CD8-positive, alpha-beta memory T cell (primary cell): ENCODE measurements around the gene PELI1. TPM values are rescaled to one million over a fixed set of nuclear protein-coding genes. Genes with fewer than 3 reads are reported as not detected.

Experiments used
- CTCF ChIA-PET: fragments of 350-600 bp; sonication (Branson Sonifier 250); formaldehyde crosslinking; loops from one replicate; lab custom pipeline; 2021; ENCODE audit warnings: antibody characterized with exemption; lab: Charles Lee
- POLR2A ChIA-PET: fragments of 350-600 bp; sonication (Branson Sonifier 250); formaldehyde crosslinking; loops from one replicate; lab custom pipeline; 2021; ENCODE audit warnings: antibody characterized with exemption; lab: Charles Lee
- DNase-seq, 5 donors: peaks; one replicate each; pipeline versions ENCODE4 v3.0.0 to v3.0.0-alpha.2; 2020 to 2022; ENCODE audit warnings: mixed read lengths in 1 of 5
- H3K27ac ChIP-seq: one replicate; pipeline ENCODE4 v1.7.0; 2013; ENCODE audit warnings: low read depth, mild to moderate bottlenecking, low read length, moderate library complexity
- H3K27me3 ChIP-seq: 2 replicates; pipeline ENCODE4 v1.7.0; 2013; ENCODE audit warnings: low read length, mild to moderate bottlenecking; ENCODE audit not compliant: insufficient read depth, poor library complexity, severe bottlenecking
- H3K36me3 ChIP-seq: 2 replicates; pipeline ENCODE4 v1.7.0; 2013; ENCODE audit warnings: mild to moderate bottlenecking, low read length, moderate library complexity; ENCODE audit not compliant: insufficient read depth
- H3K4me1 ChIP-seq: 2 replicates; pipeline ENCODE4 v1.7.0; 2013; ENCODE audit warnings: mild to moderate bottlenecking, low read length, moderate library complexity; ENCODE audit not compliant: insufficient read depth
- H3K4me3 ChIP-seq: 2 replicates; pipeline ENCODE4 v1.7.0; 2013; ENCODE audit warnings: mild to moderate bottlenecking, low read length
- H3K9me3 ChIP-seq: 2 replicates; pipeline ENCODE4 v1.7.0; 2013; ENCODE audit warnings: mild to moderate bottlenecking, low read length
- H3K27ac Mint-ChIP-seq, 8 donors: one replicate each; pipeline ENCODE4 v1.8.0; 2020 to 2021; ENCODE audit warnings: mixed read lengths in 8 of 8, mild to moderate bottlenecking in 6 of 8, inconsistent platforms in 3 of 8, moderate library complexity in 3 of 8
- H3K27me3 Mint-ChIP-seq, 2 donors: one replicate each; pipeline ENCODE4 v1.8.0; 2020 to 2021; ENCODE audit warnings: mixed read lengths in 2 of 2, mild to moderate bottlenecking in 1 of 2, moderate library complexity in 1 of 2
- H3K36me3 Mint-ChIP-seq, 3 donors: one replicate each; pipeline ENCODE4 v1.8.0; 2020 to 2021; ENCODE audit warnings: mixed read lengths in 3 of 3, inconsistent platforms in 1 of 3, mild to moderate bottlenecking in 1 of 3
- H3K4me1 Mint-ChIP-seq, 3 donors: one replicate each; pipeline ENCODE4 v1.8.0; 2020 to 2021; ENCODE audit warnings: mixed read lengths in 3 of 3, inconsistent platforms in 1 of 3, mild to moderate bottlenecking in 1 of 3
- H3K4me3 Mint-ChIP-seq, 7 donors: one replicate each; pipeline ENCODE4 v1.8.0; 2020 to 2021; ENCODE audit warnings: mixed read lengths in 7 of 7, mild to moderate bottlenecking in 6 of 7, moderate library complexity in 4 of 7, inconsistent platforms in 2 of 7
- H3K9me3 Mint-ChIP-seq, 5 donors: one replicate each; pipeline ENCODE4 v1.8.0; 2020 to 2022; ENCODE audit warnings: mixed read lengths in 5 of 5, mild to moderate bottlenecking in 3 of 5, moderate library complexity in 2 of 5, inconsistent platforms in 1 of 5
- polyA plus RNA-seq: library from polyadenylated mRNA; unstranded; fragments of 300-500 nt; fragmentation: Illumina TruSeq; gene quantifications from one replicate; pipeline ENCODE4 v1.2.3, GENCODE V29; 2021
- total RNA-seq, 2 experiments: library from RNA; stranded (reverse); gene quantifications; one replicate each; pipeline ENCODE4 v1.2.3, GENCODE V29; 2021

Gene PELI1
- total and polyA plus RNA-seq, 3 experiments from 2014 or later = 4.7 to 25.5 (median 23.2) TPM

GRCh38 chr2:64179582-64180321 is 35.5 kb upstream of the PELI1 start:
- Histone ChIP-seq H3K36me3 (no peaks in the 10 kb centered on the region), H3K4me3 (no peak overlapping the region), H3K4me1 (no peaks in the 10 kb centered on the region), H3K9me3 (no peaks in the 10 kb centered on the region), H3K27ac (no peak overlapping the region), H3K27me3 (no peaks in the 10 kb centered on the region)
- H3K27me3 Mint-ChIP-seq = peaks cover 4 to 11% of the 10 kb centered on the region in 2 donors
- H3K36me3 Mint-ChIP-seq = no peaks in the 10 kb centered on the region
- no peaks in the 10 kb centered on the region for H3K4me1 Mint-ChIP-seq
- no peaks in the 10 kb centered on the region for H3K9me3 Mint-ChIP-seq
- DNase-seq = no peak
- no peak overlapping the region for H3K4me3 Mint-ChIP-seq
- POLR2A ChIA-PET = no interaction called here
- H3K27ac Mint-ChIP-seq = no peak overlapping the region
- CTCF ChIA-PET = interaction anchor here (1.6 kb wide), 1 partner anchor 9 kb away, joined by 5 read pairs; no protein-coding TSS in a partner anchor

- POLR2A ChIA-PET = no interaction called here
- H3K36me3 Mint-ChIP-seq = no peaks in the 10 kb centered on the region
Measured at GRCh38 chr2:64177315-64177714, 33.1 kb upstream of the PELI1 start.

GRCh38 chr2:64175419-64176197 is 31.4 kb upstream of the PELI1 start:
- CTCF ChIA-PET = interaction anchor here (1.0 kb wide), 1 partner anchor 17 kb away, joined by 3 read pairs; no protein-coding TSS in a partner anchor

More at GRCh38 chr2:64177315-64177714, 33.1 kb upstream of the PELI1 start:
- H3K27me3 Mint-ChIP-seq = peaks cover 3% of the 10 kb centered on the region in 2 donors
- no peak overlapping the region for H3K27ac ChIP-seq
- H3K4me3 ChIP-seq = no peak overlapping the region
- no peaks in the 10 kb centered on the region for H3K9me3 ChIP-seq
- H3K27me3 ChIP-seq = no peaks in the 10 kb centered on the region
- H3K4me1 Mint-ChIP-seq = no peaks in the 10 kb centered on the region
- no peak for DNase-seq
- CTCF ChIA-PET = no interaction called here
- no peak overlapping the region for H3K27ac Mint-ChIP-seq
- H3K9me3 Mint-ChIP-seq = no peaks in the 10 kb centered on the region
- no peak overlapping the region for H3K4me3 Mint-ChIP-seq
- H3K36me3 ChIP-seq = no peaks in the 10 kb centered on the region
- H3K4me1 ChIP-seq = no peaks in the 10 kb centered on the region

GRCh38 chr2:64173156-64174135 is 29.2 kb upstream of the PELI1 start:
- H3K36me3 ChIP-seq = no peaks in the 10 kb centered on the region
- Mint-ChIP-seq H3K27ac (no peak overlapping the region), H3K4me1 (no peaks in the 10 kb centered on the region), H3K27me3 (no peaks in the 10 kb centered on the region), H3K4me3 (no peak overlapping the region), H3K9me3 (no peaks in the 10 kb centered on the region), H3K36me3 (no peaks in the 10 kb centered on the region)
- no peak overlapping the region for H3K27ac ChIP-seq
- no peaks in the 10 kb centered on the region for H3K9me3 ChIP-seq
- H3K4me1 ChIP-seq = no peaks in the 10 kb centered on the region
- no peak for DNase-seq
- H3K27me3 ChIP-seq = no peaks in the 10 kb centered on the region
- CTCF ChIA-PET = no interaction called here
- no peak overlapping the region for H3K4me3 ChIP-seq
- POLR2A ChIA-PET = no interaction called here

More at GRCh38 chr2:64175419-64176197, 31.4 kb upstream of the PELI1 start:
- Histone ChIP-seq H3K9me3 (no peaks in the 10 kb centered on the region), H3K4me1 (no peaks in the 10 kb centered on the region), H3K27ac (no peak overlapping the region), H3K36me3 (no peaks in the 10 kb centered on the region), H3K4me3 (no peak overlapping the region), H3K27me3 (no peaks in the 10 kb centered on the region)
- no peak for DNase-seq
- Mint-ChIP-seq H3K27me3 (no peaks in the 10 kb centered on the region), H3K4me3 (no peak overlapping the region), H3K4me1 (no peaks in the 10 kb centered on the region), H3K9me3 (no peaks in the 10 kb centered on the region), H3K36me3 (no peaks in the 10 kb centered on the region), H3K27ac (peak overlapping the region in 1 of 8 donors; percentile 38)
- POLR2A ChIA-PET = no interaction called here

- H3K9me3 ChIP-seq = no peaks in the 10 kb centered on the region
- no peaks in the 10 kb centered on the region for H3K27me3 ChIP-seq
- no peak for DNase-seq
- Mint-ChIP-seq H3K4me1 (no peaks in the 10 kb centered on the region), H3K27ac (no peak overlapping the region), H3K27me3 (no peaks in the 10 kb centered on the region), H3K4me3 (no peak overlapping the region), H3K9me3 (no peaks in the 10 kb centered on the region), H3K36me3 (no peaks in the 10 kb centered on the region)
- no peaks in the 10 kb centered on the region for H3K36me3 ChIP-seq
- no peak overlapping the region for H3K27ac ChIP-seq
- POLR2A ChIA-PET = no interaction called here
- no peaks in the 10 kb centered on the region for H3K4me1 ChIP-seq
- CTCF ChIA-PET = no interaction called here
- no peak overlapping the region for H3K4me3 ChIP-seq
Measured at GRCh38 chr2:64168756-64169155, 24.5 kb upstream of the PELI1 start.

GRCh38 chr2:64168201-64168600 is 24.0 kb upstream of the PELI1 start:
- POLR2A ChIA-PET = no interaction called here
- no peak overlapping the region for H3K27ac Mint-ChIP-seq
- no peak overlapping the region for H3K4me3 Mint-ChIP-seq
- no peaks in the 10 kb centered on the region for H3K9me3 Mint-ChIP-seq
- H3K36me3 Mint-ChIP-seq = no peaks in the 10 kb centered on the region
- CTCF ChIA-PET = no interaction called here
- H3K27me3 Mint-ChIP-seq = no peaks in the 10 kb centered on the region
- DNase-seq = no peak
- H3K27ac ChIP-seq = no peak overlapping the region
- no peaks in the 10 kb centered on the region for H3K9me3 ChIP-seq
- no peak overlapping the region for H3K4me3 ChIP-seq
- no peaks in the 10 kb centered on the region for H3K27me3 ChIP-seq
- H3K4me1 ChIP-seq = no peaks in the 10 kb centered on the region
- H3K36me3 ChIP-seq = no peaks in the 10 kb centered on the region
- no peaks in the 10 kb centered on the region for H3K4me1 Mint-ChIP-seq

- Mint-ChIP-seq H3K9me3 (no peaks in the 10 kb centered on the region), H3K27ac (no peak overlapping the region), H3K4me1 (no peaks in the 10 kb centered on the region), H3K27me3 (no peaks in the 10 kb centered on the region), H3K36me3 (no peaks in the 10 kb centered on the region), H3K4me3 (no peak overlapping the region)
- DNase-seq = no peak
- ChIA-PET CTCF (no interaction called here), POLR2A (no interaction called here)
- Histone ChIP-seq H3K27me3 (no peaks in the 10 kb centered on the region), H3K36me3 (no peaks in the 10 kb centered on the region), H3K4me1 (no peaks in the 10 kb centered on the region), H3K4me3 (no peak overlapping the region), H3K27ac (no peak overlapping the region), H3K9me3 (no peaks in the 10 kb centered on the region)
Measured at GRCh38 chr2:64166637-64167420, 22.6 kb upstream of the PELI1 start.
